Loucy (cell line): ENCODE measurements around the gene RPS6KA5.

Experiments used
- H2AFZ ChIP-seq: fragments of 200-600 bp; sonication (generic); 2 replicates; pipeline ENCODE4 v1.6.0; 2016; ENCODE audit warnings: antibody characterized with exemption, mild to moderate bottlenecking, low read length, moderate library complexity
- H3F3A ChIP-seq: fragments of 200-600 bp; 2 replicates; pipeline ENCODE4 v1.6.0; 2016; ENCODE audit warnings: antibody characterized with exemption, low read depth, mild to moderate bottlenecking
- H3K27me3 ChIP-seq: fragments of 200-600 bp; sonication (generic); 2 replicates; pipeline ENCODE4 v1.6.1; 2014; ENCODE audit warnings: low read length, mild to moderate bottlenecking; ENCODE audit not compliant: insufficient read depth, poor library complexity, severe bottlenecking
- H3K36me3 ChIP-seq: fragments of 200-600 bp; sonication (generic); 2 replicates; pipeline ENCODE4 v1.6.1; 2016; ENCODE audit warnings: low read length; ENCODE audit not compliant: insufficient read depth
- H3K4me1 ChIP-seq: fragments of 200-600 bp; sonication (generic); 2 replicates; pipeline ENCODE4 v1.5.1; 2014; ENCODE audit warnings: low read length, mild to moderate bottlenecking; ENCODE audit not compliant: insufficient read depth, poor library complexity, severe bottlenecking
- H3K4me2 ChIP-seq: fragments of 200-600 bp; sonication (generic); 2 replicates; pipeline ENCODE4 v1.6.0; 2014; ENCODE audit warnings: antibody characterized with exemption, low read length, low read depth, mild to moderate bottlenecking; ENCODE audit not compliant: poor library complexity, severe bottlenecking
- H3K4me3 ChIP-seq: fragments of 200-600 bp; sonication (generic); 2 replicates; pipeline ENCODE4 v1.5.1; 2014; ENCODE audit warnings: low read length, mild to moderate bottlenecking, mixed read lengths; ENCODE audit not compliant: poor library complexity, severe bottlenecking
- H3K79me2 ChIP-seq: fragments of 200-600 bp; sonication (generic); 2 replicates; pipeline ENCODE4 v1.6.1; 2014; ENCODE audit warnings: low read length; ENCODE audit not compliant: insufficient read depth
- H3K9ac ChIP-seq: fragments of 200-600 bp; sonication (generic); 2 replicates; pipeline ENCODE4 v1.6.0; 2014; ENCODE audit warnings: mild to moderate bottlenecking, low read depth, low read length, moderate library complexity; ENCODE audit not compliant: poor library complexity, severe bottlenecking
- H3K9me2 ChIP-seq: fragments of 200-600 bp; sonication (generic); replicated peaks from 2 replicates; pipeline ENCODE4 v1.6.1; 2016; ENCODE audit warnings: low read depth, low read length, mixed read lengths
- H3K9me3 ChIP-seq: fragments of 200-600 bp; sonication (generic); 2 replicates; pipeline ENCODE4 v1.6.1; 2014; ENCODE audit warnings: mild to moderate bottlenecking, antibody characterized with exemption, low read length, low read depth; ENCODE audit not compliant: insufficient read depth
- H4K20me1 ChIP-seq: fragments of 200-600 bp; sonication (generic); 2 replicates; pipeline ENCODE4 v1.6.0; 2014; ENCODE audit warnings: antibody characterized with exemption, low read length, mild to moderate bottlenecking; ENCODE audit not compliant: insufficient read depth, poor library complexity, severe bottlenecking
- CTCF ChIP-seq: fragments of 200-600 bp; sonication (generic); conservative IDR thresholded peaks from 2 replicates; pipeline ENCODE4 v1.5.1; 2014; ENCODE audit warnings: mild to moderate bottlenecking, antibody characterized with exemption, low read length
- EZH2phosphoT487 ChIP-seq: fragments of 200-600 bp; IDR thresholded peaks from 2 replicates; pipeline ENCODE4 v1.6.1; 2018; ENCODE audit warnings: antibody characterized with exemption, mild to moderate bottlenecking, moderate library complexity, borderline replicate concordance

The RPS6KA5 gene

GRCh38 chr14:91046488-91047072, 13.9 kb downstream of the RPS6KA5 start:
- no peaks in the 10 kb centered on the region for H3K9me3 ChIP-seq
- no peak overlapping the region for H3K9ac ChIP-seq
- H3K79me2 ChIP-seq = peaks cover 99% of the 10 kb centered on the region
- H3K27me3 ChIP-seq = no peaks in the 10 kb centered on the region
- H3K4me2 ChIP-seq = no peak overlapping the region
- TF ChIP-seq EZH2phosphoT487 (no peak), CTCF (no peak)
- no peak overlapping the region for H3K4me3 ChIP-seq
- H4K20me1 ChIP-seq = peaks cover 60% of the 10 kb centered on the region
- no peak overlapping the region for H2AFZ ChIP-seq
- H3F3A ChIP-seq = no peaks in the 10 kb centered on the region
- H3K4me1 ChIP-seq = peaks cover 42% of the 10 kb centered on the region
- H3K9me2 ChIP-seq = no peaks in the 10 kb centered on the region
- no peaks in the 10 kb centered on the region for H3K36me3 ChIP-seq

GRCh38 chr14:91041450-91041849, 19.0 kb downstream of the RPS6KA5 start:
- H3F3A ChIP-seq = no peaks in the 10 kb centered on the region
- no peak overlapping the region for H3K4me3 ChIP-seq
- no peaks in the 10 kb centered on the region for H3K9me2 ChIP-seq
- no peaks in the 10 kb centered on the region; the same call in 1 of the 2 replicates for H3K36me3 ChIP-seq
- TF ChIP-seq CTCF (no peak), EZH2phosphoT487 (no peak)
- H3K4me2 ChIP-seq = peak overlapping the region; percentile 13
- H2AFZ ChIP-seq = no peak overlapping the region
- H3K27me3 ChIP-seq = no peaks in the 10 kb centered on the region
- peaks cover 31% of the 10 kb centered on the region for H3K4me1 ChIP-seq
- no peak overlapping the region for H3K9ac ChIP-seq
- no peaks in the 10 kb centered on the region for H3K9me3 ChIP-seq
- peaks cover 99% of the 10 kb centered on the region for H3K79me2 ChIP-seq
- peaks cover 39% of the 10 kb centered on the region for H4K20me1 ChIP-seq

DNA sequence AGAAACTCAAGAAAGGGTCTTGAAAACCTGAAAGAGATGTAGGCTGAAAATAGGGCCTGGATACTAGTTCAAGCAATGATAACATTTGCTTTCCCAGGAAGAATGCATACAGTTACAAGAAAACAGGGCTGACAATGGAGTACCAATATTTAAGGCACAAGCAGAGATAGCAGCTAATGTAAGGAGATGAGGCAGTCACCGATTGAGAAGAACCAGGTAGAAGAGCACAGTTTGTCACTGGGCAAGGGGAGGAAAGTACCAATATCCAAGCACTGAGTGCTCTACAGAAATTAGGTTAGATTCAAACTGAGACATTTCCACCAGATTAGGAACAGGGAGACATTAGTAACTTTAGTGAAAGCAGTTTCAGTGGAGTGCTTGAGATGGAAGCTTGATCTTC, 19.9 kb downstream of the RPS6KA5 start:
- peaks cover 99% of the 10 kb centered on the region for H3K79me2 ChIP-seq
- H3F3A ChIP-seq = no peaks in the 10 kb centered on the region
- no peak overlapping the region for H3K9ac ChIP-seq
- H2AFZ ChIP-seq = no peak overlapping the region
- peaks cover 39% of the 10 kb centered on the region for H4K20me1 ChIP-seq
- TF ChIP-seq CTCF (no peak), EZH2phosphoT487 (no peak)
- H3K4me1 ChIP-seq = peaks cover 31% of the 10 kb centered on the region
- no peak overlapping the region for H3K4me2 ChIP-seq
- no peaks in the 10 kb centered on the region for H3K9me2 ChIP-seq
- H3K9me3 ChIP-seq = no peaks in the 10 kb centered on the region
- no peak overlapping the region for H3K4me3 ChIP-seq
- no peaks in the 10 kb centered on the region for H3K27me3 ChIP-seq
- no peaks in the 10 kb centered on the region; the same call in 1 of the 2 replicates for H3K36me3 ChIP-seq
